Smooth muscle cell (in vitro differentiated cells): ENCODE measurements around the gene ZNF91. TPM values are rescaled to one million over a fixed set of nuclear protein-coding genes. Genes with fewer than 3 reads are reported as not detected.
"Not testable (repeated sequence)": the region's sequence is repeated elsewhere in the genome, so short reads cannot be mapped to it uniquely, and the experiment has no call there.

ENCODE experiments used
- DNase-seq: peaks from one replicate; lab custom pipeline; 2025; ENCODE audit not compliant: unreplicated experiment; lab: John Stamatoyannopoulos, UW
- H2AFZ ChIP-seq: fragments of 200-600 bp; sonication (generic); 2 replicates; pipeline ENCODE4 v1.6.0; 2016; ENCODE audit warnings: antibody characterized with exemption, low read depth, mild to moderate bottlenecking
- H3F3A ChIP-seq: fragments of 200-600 bp; sonication (generic); 2 replicates; pipeline ENCODE4 v1.6.0; 2017; ENCODE audit warnings: antibody characterized with exemption, low read depth
- H3K27ac ChIP-seq: fragments of 200-600 bp; sonication (generic); 2 replicates; pipeline ENCODE4 v1.5.1; 2016; ENCODE audit warnings: low read depth, mild to moderate bottlenecking
- H3K27me3 ChIP-seq: fragments of 200-600 bp; sonication (generic); 2 replicates; pipeline ENCODE4 v1.6.1; 2016; ENCODE audit warnings: low read depth, mild to moderate bottlenecking
- H3K36me3 ChIP-seq: fragments of 200-600 bp; sonication (generic); 2 replicates; pipeline ENCODE4 v1.5.1; 2016; ENCODE audit warnings: low read depth
- H3K4me1 ChIP-seq: fragments of 200-600 bp; sonication (generic); 2 replicates; pipeline ENCODE4 v1.5.1; 2016; ENCODE audit warnings: low read depth
- H3K4me2 ChIP-seq: fragments of 200-600 bp; sonication (generic); 2 replicates; pipeline ENCODE4 v1.6.0; 2016; ENCODE audit warnings: mild to moderate bottlenecking
- H3K4me3 ChIP-seq: fragments of 200-600 bp; sonication (generic); 2 replicates; pipeline ENCODE4 v1.5.1; 2016; ENCODE audit warnings: mild to moderate bottlenecking
- H3K79me2 ChIP-seq: fragments of 200-600 bp; sonication (generic); 2 replicates; pipeline ENCODE4 v1.6.0; 2016; ENCODE audit warnings: low read depth, mild to moderate bottlenecking
- H3K9ac ChIP-seq: fragments of 200-600 bp; sonication (generic); 2 replicates; pipeline ENCODE4 v1.6.0; 2016; ENCODE audit warnings: low read depth
- H3K9me3 ChIP-seq: fragments of 200-600 bp; sonication (generic); replicated peaks from 2 replicates; pipeline ENCODE4 v1.5.1; 2016; ENCODE audit warnings: low read depth
- H4K20me1 ChIP-seq: fragments of 200-600 bp; sonication (generic); 2 replicates; pipeline ENCODE4 v1.6.0; 2016; ENCODE audit warnings: low read depth
- CTCF ChIP-seq: fragments of 200-600 bp; sonication (generic); IDR thresholded peaks from 2 replicates; pipeline ENCODE4 v1.5.1; 2017; ENCODE audit warnings: borderline replicate concordance, mild to moderate bottlenecking, antibody characterized with exemption; ENCODE audit not compliant: insufficient read depth, poor library complexity, severe bottlenecking
- WGBS: methylation state at CpG from one replicate; pipeline ENCODE4 v1.1.7; 2016; ENCODE audit warnings: low lambda C conversion rate; 5-methylcytosine and 5-hydroxymethylcytosine counted together
- polyA plus RNA-seq: library from polyadenylated mRNA; unstranded; fragments of >200 nt; fragmentation: Nextera tagmentation; extraction: Ambion mirVana; gene quantifications from 2 replicates; pipeline ENCODE4 v1.2.1, GENCODE V29; 2016
- total RNA-seq: library from RNA; depleted of rRNA; stranded (reverse); fragments of >200 nt; gene quantifications from 2 replicates; pipeline ENCODE4 v1.2.3, GENCODE V29; 2014

ZNF91 gene
- total and polyA plus RNA-seq, 2 experiments from 2014 or later = 11.5 to 41.5 TPM

- H3K4me1 ChIP-seq = no peaks in the 10 kb centered on the region
- H3K9me3 ChIP-seq = peaks cover 38% of the 10 kb centered on the region
- TF ChIP-seq CTCF = no peak
- H3F3A ChIP-seq = no peaks in the 10 kb centered on the region
- WGBS = 85% methylated on average over 1 of the region's 1 CpG
- H3K4me3 ChIP-seq = no peak overlapping the region
- peaks cover 53% of the 10 kb centered on the region for H3K36me3 ChIP-seq
- H3K4me2 ChIP-seq = no peak overlapping the region
- no peak for DNase-seq
- H3K27ac ChIP-seq = no peak overlapping the region
- no peaks in the 10 kb centered on the region for H3K27me3 ChIP-seq
- no peak overlapping the region for H3K9ac ChIP-seq
- H4K20me1 ChIP-seq = no peaks in the 10 kb centered on the region
- no peak overlapping the region for H2AFZ ChIP-seq
- H3K79me2 ChIP-seq = peaks cover 88% of the 10 kb centered on the region
These were observed 16.3 kb downstream of the ZNF91 start for GRCh38 chr19:23378948-23379347.

GRCh38 chr19:23377276-23377675 is 18.0 kb downstream of the ZNF91 start:
- TF ChIP-seq CTCF = no peak
- Histone ChIP-seq H4K20me1 (no peaks in the 10 kb centered on the region), H3K4me1 (no peaks in the 10 kb centered on the region), H3K27me3 (no peaks in the 10 kb centered on the region), H2AFZ (no peak overlapping the region), H3K4me3 (no peak overlapping the region), H3K79me2 (peaks cover 83% of the 10 kb centered on the region), H3K9me3 (peaks cover 35% of the 10 kb centered on the region), H3K27ac (no peak overlapping the region), H3K4me2 (no peak overlapping the region), H3K9ac (no peak overlapping the region), H3F3A (no peaks in the 10 kb centered on the region), H3K36me3 (peaks cover 50% of the 10 kb centered on the region)
- DNase-seq = no peak

GRCh38 chr19:23366437-23366836 is 28.8 kb downstream of the ZNF91 start:
- no peak overlapping the region for H3K4me2 ChIP-seq
- no peak overlapping the region for H3K4me3 ChIP-seq
- TF ChIP-seq CTCF = no peak
- no peak overlapping the region for H2AFZ ChIP-seq
- H3K4me1 ChIP-seq = no peaks in the 10 kb centered on the region
- H3K9me3 ChIP-seq = peaks cover 77% of the 10 kb centered on the region
- no peaks in the 10 kb centered on the region for H3K27me3 ChIP-seq
- H3F3A ChIP-seq = peaks cover 10% of the 10 kb centered on the region
- no peak overlapping the region for H3K27ac ChIP-seq
- H3K36me3 ChIP-seq = peaks cover 77% of the 10 kb centered on the region
- no peaks in the 10 kb centered on the region for H4K20me1 ChIP-seq
- H3K79me2 ChIP-seq = peaks cover 56% of the 10 kb centered on the region
- H3K9ac ChIP-seq = no peak overlapping the region
- 94% methylated on average over 4 of the region's 4 CpGs for whole genome bisulfite sequencing
- no peak for DNase-seq

GRCh38 chr19:23366031-23366430 is 29.2 kb downstream of the ZNF91 start:
- Histone ChIP-seq H3K9me3 (peaks cover 77% of the 10 kb centered on the region), H3K79me2 (peaks cover 52% of the 10 kb centered on the region), H3K36me3 (peaks cover 75% of the 10 kb centered on the region)
- DNase-seq, H3K9ac ChIP-seq, H3F3A ChIP-seq, H3K27ac ChIP-seq, H3K4me2 ChIP-seq, H4K20me1 ChIP-seq, H2AFZ ChIP-seq, H3K4me3 ChIP-seq, H3K4me1 ChIP-seq, H3K27me3 ChIP-seq: not testable (repeated sequence)
- WGBS = 92% methylated on average over 13 of the region's 18 CpGs
